DMS53 treated with DMSO at 0.1 percent for 48 hours (cell line): ENCODE results near the gene SMYD3.

Source experiments
- DNase-seq: peaks from one replicate; lab custom pipeline; 2025; ENCODE audit not compliant: unreplicated experiment; lab: John Stamatoyannopoulos, UW

The SMYD3 gene

GRCh38 chr1:245933431-245934045 is 573.5 kb downstream of the SMYD3 start:
- DNase-seq, result no peak

DNA sequence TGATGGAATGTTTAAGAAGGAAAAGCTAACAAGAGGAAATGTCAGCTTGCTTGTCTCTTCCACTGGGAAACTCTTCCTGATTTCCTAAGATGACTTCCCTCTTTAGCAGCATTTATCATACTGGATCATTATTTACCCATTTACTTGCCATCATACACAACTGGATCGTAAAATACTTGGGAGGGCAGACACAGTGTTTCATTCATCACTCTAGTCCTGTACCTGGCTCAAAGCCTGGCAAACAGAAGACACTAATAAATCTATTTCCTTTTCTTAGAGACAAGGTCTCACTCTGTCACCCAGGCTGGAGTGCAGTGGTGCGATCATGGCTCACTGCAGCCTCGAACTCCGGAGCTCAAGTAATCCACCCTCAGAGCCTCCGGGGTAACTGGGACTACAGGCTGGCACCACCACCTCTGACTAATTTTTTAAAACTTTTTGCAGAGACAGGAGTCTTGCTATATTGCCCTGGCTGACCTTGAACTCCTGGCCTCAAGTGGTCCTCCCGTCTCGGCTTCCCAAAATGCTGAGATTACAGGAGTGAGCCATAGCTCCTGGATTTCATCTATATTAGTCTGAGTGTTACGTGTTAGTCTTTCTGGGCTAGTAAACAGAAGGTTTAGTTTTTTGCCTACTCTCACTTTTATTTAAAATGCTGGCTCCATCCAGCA is 574.6 kb downstream of the SMYD3 start:
- no peak for DNase-seq

DNA sequence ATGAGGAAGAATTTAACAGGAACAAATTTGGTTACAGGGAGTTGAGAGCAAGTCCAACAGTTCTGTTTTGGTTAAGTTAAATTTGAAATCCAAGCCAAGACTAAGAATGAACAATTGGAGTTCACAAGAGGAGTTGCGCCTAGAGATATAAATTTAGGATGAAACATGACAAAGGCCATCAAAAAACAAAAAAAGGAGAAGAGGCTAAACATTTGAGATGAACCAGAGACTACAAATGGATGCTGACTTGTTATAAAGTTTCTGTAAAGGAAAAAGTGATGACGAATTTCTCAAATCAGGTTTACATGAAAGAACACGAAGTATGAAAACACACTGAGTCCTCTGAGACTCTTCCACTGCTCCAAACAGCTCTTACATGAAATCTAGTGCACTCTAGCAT is 575.6 kb downstream of the SMYD3 start:
- no peak for DNase-seq

GRCh38 chr1:245929224-245929623 is 577.9 kb downstream of the SMYD3 start:
- no peak for DNase-seq

DNA sequence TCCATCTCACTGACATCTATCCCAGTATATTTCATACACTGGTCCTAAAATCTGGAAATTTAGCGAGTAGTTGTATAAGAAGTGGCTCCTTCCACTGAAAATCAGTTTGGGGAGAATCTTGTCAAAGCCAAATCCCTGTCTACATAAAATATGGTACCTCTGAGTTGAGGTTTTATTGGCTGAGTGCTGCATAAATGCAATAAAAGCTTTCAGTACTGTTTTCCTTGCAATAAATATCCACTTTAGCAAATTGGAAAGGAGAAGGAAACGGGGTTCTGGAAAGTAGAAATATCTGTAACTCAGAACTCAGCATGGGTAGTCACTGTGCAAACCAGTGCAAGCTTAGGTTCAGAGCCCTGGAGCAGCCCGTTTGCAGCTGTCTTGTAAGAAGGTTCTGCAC is 580.2 kb downstream of the SMYD3 start:
- DNase-seq, result no peak

DNA sequence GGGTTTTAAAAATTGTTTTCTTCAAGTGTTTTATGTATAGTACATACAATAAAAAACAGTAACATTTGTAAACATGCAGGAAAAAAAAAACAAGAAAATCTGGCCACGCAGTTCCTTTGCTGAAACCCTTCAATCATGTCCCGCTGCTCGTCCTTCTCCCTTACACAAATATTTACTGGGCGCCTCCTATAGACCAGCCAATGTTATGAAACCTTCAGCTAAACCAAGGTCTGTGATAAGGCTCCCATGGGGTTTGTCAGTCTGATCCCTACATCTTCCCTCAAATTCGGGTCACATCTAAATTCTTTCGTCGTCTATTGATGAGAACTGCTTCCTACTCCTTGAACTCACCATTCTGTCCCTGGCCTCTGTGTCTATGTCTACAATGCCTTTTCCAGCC is 583.9 kb downstream of the SMYD3 start:
- no peak for DNase-seq

GRCh38 chr1:245921417-245921816 is 585.7 kb downstream of the SMYD3 start:
- DNase-seq, result no peak

GRCh38 chr1:245917403-245917802 is 589.7 kb downstream of the SMYD3 start:
- DNase-seq, result no peak

- no peak for DNase-seq
Observed at GRCh38 chr1:245915841-245916240, 591.2 kb downstream of the SMYD3 start.

- DNase-seq, result no peak
Observed at GRCh38 chr1:245915406-245915805, 591.7 kb downstream of the SMYD3 start.

- no peak for DNase-seq
Observed at GRCh38 chr1:245908543-245908942, 598.5 kb downstream of the SMYD3 start.

DNA sequence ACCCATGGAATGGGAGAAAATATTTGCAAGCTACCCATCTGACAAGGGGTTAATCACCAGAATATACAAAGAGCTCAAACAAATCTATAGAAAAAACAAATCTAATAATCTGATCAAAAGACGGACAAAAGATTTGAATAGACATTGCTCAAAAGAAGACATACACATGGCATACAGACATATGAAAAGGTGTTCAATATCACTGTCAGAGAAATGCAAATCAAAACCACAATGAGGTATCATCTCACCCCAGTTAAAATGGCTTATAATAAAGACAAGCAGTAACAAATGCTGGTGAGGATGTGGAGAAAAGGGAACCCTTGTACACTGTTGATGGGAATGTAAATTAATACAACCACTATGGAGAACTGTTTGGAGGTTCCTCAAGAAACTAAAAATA is 600.9 kb downstream of the SMYD3 start:
- no peak for DNase-seq

- DNase-seq, result no peak
Observed at GRCh38 chr1:245903851-245904250, 603.2 kb downstream of the SMYD3 start.

GRCh38 chr1:245901565-245901964 is 605.5 kb downstream of the SMYD3 start:
- no peak for DNase-seq

- no peak for DNase-seq
Observed at GRCh38 chr1:245901037-245901436, 606.0 kb downstream of the SMYD3 start.

GRCh38 chr1:245898581-245898980 is 608.5 kb downstream of the SMYD3 start:
- no peak for DNase-seq

DNA sequence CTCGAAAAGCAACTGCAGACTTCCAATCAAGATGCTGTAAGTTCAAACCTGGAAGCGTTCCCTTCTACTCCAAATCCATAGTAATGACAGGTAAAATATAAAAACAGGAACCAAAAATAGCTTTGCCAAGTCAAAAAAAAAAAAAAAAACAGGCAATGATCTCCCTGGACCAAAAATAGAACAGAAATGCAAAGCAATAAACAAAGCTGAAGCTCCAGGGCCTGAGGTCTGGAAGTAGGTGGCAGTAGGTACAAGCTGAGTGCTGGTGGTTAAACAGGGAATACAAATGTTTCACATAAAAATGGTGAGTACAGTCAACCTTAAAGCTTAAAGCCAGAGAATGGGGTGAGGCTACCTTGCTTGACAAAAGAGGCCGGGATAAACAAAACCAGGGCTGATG is 610.8 kb downstream of the SMYD3 start:
- no peak for DNase-seq

- no peak for DNase-seq
Observed at GRCh38 chr1:245895455-245895959, 611.6 kb downstream of the SMYD3 start.

DNA sequence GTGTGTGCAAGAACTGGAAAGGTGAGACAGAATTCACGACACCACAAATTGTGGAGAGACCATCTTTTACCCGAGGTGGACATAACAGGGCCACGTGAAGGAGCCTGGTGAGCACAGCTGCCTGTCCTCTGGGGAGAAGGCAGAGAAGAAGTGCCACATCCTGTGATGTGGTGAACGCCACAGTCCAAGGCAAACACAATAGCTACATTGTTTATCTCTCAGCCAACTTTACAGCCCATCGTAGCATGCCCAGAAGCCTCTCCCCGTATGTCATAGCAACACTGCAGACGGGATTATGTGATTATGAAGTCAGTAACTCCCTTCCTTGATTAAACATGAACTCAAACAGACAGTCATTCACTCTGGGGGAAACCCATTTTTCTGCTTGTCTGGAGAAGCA is 612.2 kb downstream of the SMYD3 start:
- no peak for DNase-seq

DNA sequence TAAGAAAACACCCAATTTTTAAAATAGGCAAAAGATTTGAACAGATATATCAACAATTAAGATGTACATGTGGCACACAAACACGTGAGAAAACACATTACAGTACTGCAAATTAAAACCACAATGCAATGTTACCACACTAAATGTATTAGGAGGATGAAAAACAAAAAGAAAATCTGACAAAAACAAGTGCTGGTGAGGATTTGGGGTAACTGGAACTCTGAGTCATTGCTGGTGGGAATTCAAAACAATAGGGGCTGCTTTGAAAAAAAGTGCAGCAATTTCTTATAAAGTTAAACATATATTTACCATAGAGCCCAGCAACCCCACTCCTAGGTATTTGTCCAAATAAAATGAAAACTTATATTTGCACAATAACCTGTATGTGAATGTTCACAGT is 614.1 kb downstream of the SMYD3 start:
- no peak for DNase-seq

GRCh38 chr1:245888809-245889208 is 618.3 kb downstream of the SMYD3 start:
- no peak for DNase-seq

GRCh38 chr1:245887829-245888228 is 619.2 kb downstream of the SMYD3 start:
- DNase-seq, result no peak
